ENCODE data around the gene PKIB.

GRCh38 chr6:122609881-122610689 is at the start of gene PKIB:
- TF ChIP-seq CTCF (IDR thresholded peaks at IDR 0.05; ENCODE audit: low read depth, low read length), result no peak
- TF ChIP-seq MAX (IDR thresholded peaks at IDR 0.05; ENCODE audit: low read depth, low read length), result no peak

All from NB4 (cell line).